ENCODE results near the gene FAM53A.
"Not testable (repeated sequence)": the region's sequence is repeated elsewhere in the genome, so short reads cannot be mapped to it uniquely, and the experiment has no call there.

The FAM53A gene

GRCh38 chr4:1686440-1687036 is 2.4 kb upstream of the FAM53A start:
- no peak for DNase-seq (ENCODE audit: low spot score)

DNA sequence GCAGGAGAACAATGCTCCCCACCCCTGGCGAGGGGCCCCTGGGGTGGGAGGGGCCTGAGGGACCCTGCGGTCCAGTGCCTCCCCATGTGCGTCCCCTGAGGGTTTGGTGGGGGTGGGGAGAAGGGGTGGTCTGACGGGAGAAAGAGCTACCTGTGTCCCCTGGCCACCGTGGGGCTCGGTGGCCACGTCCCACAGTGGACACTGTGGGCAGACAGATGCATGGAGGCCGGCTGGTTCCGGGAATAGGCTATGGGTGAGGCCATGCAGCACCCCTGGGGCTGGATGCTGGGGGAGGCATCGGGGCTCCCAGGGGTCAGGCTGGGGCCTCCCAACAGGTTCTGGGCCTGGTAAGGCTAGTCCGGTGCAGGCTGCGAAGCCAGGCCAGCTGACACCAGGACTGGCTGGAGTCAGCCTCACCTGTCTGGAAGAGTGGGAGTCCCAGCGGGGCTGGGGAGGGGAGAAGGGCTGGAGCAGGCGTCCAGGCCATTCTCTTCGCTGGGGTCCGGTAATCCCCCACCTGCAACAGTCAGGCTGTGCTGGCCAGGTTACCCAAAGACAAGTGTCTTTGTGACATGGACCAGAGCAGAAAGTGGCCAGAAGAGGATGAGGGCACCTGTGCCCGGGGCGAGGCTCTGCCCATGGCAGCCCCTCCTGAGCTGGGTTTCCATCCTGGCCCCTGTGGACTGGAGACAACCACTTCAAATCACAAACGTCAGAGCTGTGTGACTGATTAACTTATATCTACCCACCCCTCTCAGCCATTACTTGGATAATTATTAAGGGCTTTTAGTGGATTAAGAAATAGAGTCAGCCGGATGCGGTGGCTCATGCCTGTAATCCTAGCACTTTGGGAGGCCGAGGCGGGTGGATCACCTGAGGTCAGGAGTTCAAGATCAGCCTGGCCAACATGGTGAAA is 1.4 kb upstream of the FAM53A start:
- DNase-seq (ENCODE audit: low spot score) = no peak

DNA sequence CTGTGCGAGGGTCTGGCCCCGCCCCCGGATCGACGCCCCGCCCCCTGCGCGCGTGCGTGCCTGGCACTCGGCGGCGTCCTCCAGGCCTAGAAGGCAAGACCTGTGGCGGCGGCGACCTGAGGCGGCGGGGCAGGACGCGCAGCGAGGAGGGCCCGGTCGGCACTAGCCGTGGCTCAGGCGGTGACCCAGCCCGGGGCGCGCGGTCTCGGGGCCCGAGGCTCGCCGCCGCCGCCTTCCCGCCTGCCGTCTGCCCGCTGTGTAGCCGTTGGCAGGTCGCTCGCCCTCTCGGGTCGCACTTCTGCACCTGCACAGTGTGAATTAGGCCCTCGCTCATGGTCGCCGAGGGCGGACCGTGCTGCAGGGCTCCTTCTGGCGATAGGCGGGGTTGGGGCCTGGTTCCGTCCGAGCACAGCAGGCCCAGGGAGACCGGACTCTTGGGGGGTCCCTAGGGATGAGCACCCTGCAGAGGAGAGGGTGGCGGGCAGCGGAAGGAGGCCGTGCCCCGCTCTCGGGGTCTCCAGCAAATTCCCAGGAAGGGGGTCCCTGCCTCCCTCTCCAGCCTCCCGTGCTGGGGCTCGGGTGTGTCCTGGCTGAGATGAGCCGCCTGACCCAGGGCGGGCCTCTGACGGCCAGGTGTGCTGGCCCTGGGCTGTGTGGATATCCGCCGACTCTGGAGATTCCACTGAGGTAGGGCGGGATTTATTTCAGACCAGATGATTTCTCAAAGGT is 557 bp upstream of the FAM53A start:
- DNase-seq (ENCODE audit: low spot score) = no peak

DNA sequence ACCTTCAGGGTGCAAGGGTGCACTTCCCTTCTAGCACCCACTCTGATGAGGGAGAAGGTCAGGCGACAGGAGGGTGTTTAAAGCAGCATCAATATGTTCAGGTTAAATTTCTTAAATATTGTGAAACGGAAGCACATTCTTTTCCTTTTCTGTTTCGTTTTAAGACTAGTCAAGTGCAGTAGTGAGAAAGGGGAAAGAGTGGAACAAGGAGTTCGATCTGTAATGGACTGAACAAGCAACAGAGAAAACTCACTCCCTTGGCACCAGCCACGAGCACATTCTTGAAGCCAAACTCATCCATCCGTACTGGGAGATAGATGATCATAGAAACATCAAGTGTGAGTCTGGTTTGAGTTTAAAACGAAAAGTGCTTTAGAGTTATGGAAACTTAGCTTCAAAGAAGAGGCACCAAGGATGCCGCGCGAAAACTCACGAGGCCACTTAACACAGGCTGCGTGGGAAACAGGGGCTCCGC is 815 bp downstream of the FAM53A start:
- DNase-seq (ENCODE audit: low spot score) = no peak

DNA sequence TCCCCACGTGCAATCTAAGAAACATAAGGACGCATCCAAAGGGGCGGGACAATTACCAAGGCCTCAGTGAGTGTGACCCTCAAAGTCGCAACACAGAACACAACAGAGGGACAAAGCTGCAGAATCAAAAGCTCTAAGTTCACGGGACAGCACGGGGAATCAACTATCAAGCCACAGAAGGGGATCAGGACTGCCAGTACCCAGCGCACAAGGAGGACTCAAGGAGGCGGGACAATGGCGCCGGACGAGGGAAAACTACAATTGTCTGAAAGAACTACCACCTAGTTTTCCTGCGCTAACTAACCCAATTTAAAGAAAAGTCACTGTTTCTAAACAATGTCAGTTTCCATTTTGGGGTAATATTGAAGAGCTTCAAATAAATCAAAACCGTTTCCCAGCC is 1.3 kb downstream of the FAM53A start:
- DNase-seq (ENCODE audit: low spot score) = no peak

GRCh38 chr4:1678244-1678643 is 5.9 kb downstream of the FAM53A start:
- DNase-seq (ENCODE audit: low spot score) = no peak

DNA sequence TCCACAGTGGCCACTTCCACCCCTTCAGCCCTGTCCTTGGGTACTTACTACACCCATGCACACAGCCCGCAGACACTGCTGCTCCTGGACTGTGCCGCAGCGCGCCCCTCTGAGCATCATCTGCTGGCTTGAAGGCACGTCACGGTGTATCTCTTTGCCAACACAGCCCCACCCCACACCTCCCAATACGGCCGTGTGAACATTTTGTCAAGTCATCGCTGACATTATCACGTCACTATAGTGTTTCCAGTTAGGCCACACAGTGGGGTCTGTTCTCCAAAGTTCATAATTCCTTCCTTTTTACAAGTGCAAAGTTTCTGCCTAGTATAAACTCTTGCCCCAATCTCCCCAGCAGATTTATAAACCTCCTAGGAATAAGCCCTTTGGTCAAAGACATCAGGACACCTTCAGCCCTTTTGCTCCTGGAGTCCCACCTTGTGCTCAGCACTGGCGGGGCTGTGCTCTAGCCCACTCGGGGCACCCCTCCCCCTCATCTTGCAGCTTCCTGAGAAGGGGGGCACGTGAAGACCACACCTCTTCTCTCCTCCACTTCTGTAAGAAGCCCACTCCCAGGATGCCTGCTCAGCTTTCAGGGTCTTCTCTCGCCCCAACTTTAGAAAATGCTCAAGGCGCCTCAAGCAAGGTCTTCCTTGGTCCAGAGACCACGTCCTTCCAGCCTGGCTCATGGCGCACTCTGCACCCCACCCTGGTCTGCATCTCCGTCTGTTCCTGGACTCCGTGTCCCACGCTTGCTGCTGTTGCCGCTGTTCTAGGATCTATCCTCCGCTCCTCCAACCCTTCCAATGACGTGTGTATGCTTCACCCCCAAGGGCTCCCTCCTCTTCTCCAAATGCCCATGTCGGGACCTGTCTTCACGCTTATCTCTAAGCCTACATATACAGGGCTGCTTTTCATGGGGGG is 7.2 kb downstream of the FAM53A start:
- no peak for DNase-seq (ENCODE audit: low spot score)

DNA sequence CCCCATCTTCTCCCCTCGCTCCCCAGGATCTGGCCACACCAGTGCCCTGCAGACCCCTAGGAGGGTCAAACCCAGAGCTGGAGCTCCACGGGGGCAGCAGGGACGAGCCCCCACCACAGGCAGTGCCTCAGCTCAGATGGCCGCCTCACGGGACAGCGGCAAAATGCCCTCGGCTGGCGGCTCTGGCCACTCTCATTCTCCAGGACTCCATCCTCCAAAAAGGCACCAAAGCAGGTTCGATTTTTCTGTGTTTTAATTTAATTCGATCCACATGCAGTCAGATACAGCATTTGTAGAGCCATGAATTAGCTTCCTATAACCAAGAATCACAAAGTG is 8.3 kb downstream of the FAM53A start:
- no peak for DNase-seq (ENCODE audit: low spot score)

GRCh38 chr4:1675136-1675801 is 8.8 kb downstream of the FAM53A start:
- no peak for DNase-seq (ENCODE audit: low spot score)

DNA sequence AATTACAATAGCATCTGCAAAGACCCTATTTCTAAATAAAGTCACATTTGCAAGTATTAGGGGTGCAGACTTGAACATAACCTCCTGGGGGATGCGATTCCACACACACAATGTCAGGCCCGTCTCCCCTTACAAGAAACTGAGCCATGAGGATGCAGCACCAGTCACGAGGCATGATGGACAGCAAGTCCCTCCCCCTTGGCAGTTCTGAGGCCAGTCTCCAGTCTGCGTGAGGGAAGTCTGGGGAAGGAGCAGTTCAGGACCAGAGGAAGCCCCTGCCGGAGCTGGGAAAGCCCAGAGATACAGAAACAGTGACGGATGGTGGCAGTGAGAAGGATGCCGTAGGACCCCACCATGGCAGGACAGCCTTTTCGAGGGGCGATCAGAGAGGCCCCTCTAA is 9.4 kb downstream of the FAM53A start:
- no peak for DNase-seq (ENCODE audit: low spot score)

DNA sequence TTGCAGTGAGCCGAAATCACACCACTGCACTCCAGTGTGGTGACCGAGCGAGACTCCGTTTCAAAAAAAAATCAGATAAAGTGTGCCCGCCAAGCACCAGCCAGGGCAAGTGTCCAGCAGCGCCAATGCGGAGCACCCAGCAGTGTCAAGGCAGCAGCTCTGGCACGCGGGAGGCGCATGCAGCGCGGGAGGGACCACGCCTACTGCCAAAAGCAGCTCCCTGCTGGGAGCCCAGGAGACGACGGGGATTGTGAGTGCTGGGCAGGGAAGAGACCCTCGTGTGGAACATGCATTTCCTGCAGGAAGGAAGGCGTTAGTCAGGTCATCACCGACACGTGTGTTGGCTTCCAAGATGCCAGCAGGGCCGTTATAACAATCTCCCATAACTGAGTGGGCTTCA is 10.4 kb downstream of the FAM53A start:
- no peak for DNase-seq (ENCODE audit: low spot score)

DNA sequence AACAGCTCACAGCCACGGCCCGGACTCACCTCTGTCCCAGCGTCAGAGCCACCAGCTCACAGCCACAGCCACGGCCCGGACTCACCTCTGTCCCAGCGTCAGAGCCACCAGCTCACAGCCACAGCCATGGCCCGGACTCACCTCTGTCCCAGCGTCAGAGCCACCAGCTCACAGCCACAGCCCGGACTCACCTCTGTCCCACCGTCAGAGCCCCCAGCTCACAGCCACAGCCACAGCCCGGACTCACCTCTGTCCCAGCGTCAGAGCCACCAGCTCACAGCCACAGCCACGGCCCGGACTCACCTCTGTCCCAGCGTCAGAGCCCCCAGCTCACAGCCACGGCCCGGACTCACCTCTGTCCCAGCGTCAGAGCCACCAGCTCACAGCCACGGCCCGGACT is 13.1 kb downstream of the FAM53A start:
- not testable (repeated sequence) for DNase-seq (ENCODE audit: low spot score)

DNA sequence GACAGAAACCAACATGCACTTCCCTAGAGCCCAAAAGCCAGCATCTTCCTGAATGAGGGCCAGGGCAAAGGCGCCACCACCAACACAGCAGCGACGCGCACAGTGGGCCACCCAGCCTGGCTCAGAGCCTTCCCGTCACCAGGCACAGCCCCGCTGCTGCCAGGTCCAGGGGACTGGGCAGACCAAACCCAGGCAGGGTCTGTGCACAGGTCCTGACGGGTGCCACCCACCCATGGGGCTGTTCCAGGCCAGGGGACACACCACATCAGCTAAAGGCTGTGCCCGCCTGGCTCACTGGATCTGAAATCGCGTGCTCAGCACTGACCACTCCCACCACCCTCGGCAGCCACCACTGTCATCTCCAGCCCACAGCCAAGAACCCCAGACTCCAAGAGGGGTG is 13.8 kb downstream of the FAM53A start:
- DNase-seq (ENCODE audit: low spot score) = no peak

DNA sequence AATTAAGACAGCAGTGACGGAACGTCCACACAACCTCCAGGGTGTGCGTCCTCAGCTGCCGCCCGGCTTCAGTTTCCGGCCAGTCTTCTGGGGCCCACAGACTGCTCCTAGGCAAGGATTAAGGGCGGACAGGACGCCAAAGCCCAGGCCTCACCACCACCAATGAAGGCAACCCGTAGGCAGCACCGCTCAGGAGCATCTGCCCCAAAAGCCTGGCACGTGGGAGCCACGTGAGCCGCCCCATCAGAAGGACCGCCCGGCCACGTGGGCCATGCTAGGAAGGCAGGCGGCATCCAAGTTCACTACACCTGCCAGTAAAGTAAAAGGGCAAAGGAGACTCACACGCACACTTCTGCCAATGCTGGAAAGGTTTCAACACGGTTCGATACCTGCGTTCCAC is 14.3 kb downstream of the FAM53A start:
- DNase-seq (ENCODE audit: low spot score) = no peak

DNA sequence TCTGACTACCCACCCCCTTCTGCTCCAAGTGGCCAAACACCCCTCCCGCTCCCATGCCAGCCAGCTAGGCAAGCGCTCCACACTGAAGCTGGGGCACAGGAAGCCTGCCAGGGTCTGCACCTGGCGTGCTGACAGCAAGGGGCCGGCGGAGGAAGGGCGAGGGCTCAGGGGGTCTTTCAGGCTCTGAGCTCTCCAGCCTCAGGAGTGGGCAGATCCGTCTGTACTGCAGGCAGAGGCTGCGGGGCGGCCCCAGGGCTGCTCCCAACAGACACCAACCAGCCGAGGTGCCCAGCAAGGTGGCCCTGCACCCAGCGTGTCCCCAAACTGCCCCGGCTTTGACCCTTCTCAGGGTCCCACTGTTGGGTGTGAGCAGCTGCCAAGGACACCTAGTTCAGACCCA is 14.8 kb downstream of the FAM53A start:
- DNase-seq (ENCODE audit: low spot score) = no peak

DNA sequence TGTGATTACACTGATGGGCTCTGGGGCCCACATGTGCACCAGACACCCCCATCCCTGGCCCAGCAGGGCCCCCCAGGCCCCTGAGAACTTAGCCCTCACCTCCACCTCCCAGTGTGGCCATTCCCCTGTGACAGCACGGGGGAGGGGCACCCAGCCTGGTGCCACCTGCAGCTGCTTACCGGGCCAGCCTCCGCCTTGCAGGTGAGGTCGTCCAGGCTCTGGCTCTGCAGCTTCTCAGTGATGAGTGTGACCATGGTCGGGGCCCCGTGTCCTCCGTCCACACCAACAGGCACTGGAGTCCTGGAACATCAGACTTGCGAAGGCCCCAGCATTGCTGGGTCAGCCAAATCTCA is 15.6 kb downstream of the FAM53A start:
- DNase-seq (ENCODE audit: low spot score) = no peak

GRCh38 chr4:1667273-1667672 is 16.8 kb downstream of the FAM53A start:
- no peak for DNase-seq (ENCODE audit: low spot score)

GRCh38 chr4:1666391-1666790 is 17.7 kb downstream of the FAM53A start:
- DNase-seq (ENCODE audit: low spot score) = no peak

GRCh38 chr4:1664141-1664540 is 20.0 kb downstream of the FAM53A start:
- no peak for DNase-seq (ENCODE audit: low spot score)

DNA sequence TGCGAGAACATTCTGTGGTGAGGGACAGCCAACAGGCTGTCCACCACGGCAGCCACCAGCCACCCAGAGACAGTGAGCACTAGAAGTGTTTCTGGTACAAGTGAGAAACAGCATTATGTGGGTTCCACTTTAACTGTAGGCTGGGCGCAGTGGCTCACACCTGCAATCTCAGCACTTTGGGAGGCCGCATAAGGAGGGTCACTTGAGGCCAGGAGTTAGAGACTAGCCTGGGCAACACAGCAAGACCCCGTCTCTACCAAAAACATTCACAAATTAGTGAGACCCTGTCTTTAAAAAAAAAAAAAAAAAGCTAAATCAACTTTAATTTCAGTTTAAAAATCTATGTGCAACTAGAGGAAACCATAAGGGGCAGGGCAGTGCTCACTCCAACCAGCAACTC is 20.6 kb downstream of the FAM53A start:
- DNase-seq (ENCODE audit: low spot score) = no peak

GRCh38 chr4:1661695-1662094 is 22.4 kb downstream of the FAM53A start:
- no peak for DNase-seq (ENCODE audit: low spot score)
